ENCODE results near the gene ZEB2.
A peak's percentile ranks its signal among the peaks of the same experiment; 100 is the strongest.
"Not testable (repeated sequence)": the region's sequence is repeated elsewhere in the genome, so short reads cannot be mapped to it uniquely, and the experiment has no call there.

Gene ZEB2

DNA sequence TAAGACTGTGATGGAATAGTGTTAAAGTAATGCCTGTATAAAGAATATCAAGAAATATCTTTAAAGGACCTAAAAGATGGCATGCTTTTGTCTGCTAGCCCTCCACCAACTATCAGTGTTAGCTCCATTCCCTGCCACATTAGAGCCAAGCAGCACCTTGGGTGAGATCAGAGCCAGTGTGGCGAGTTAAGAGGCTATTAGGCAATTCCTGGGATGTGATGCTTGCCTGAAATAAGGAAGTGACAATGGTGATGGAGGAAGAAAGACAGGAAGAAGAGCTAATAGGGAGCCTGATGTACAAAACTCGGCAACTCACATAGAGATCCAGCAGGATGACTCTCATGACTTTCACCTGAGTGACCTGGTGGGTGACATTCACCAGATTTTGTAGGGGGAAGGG lies 143.5 kb downstream of the ZEB2 start:
- no peak for DNase-seq

DNA sequence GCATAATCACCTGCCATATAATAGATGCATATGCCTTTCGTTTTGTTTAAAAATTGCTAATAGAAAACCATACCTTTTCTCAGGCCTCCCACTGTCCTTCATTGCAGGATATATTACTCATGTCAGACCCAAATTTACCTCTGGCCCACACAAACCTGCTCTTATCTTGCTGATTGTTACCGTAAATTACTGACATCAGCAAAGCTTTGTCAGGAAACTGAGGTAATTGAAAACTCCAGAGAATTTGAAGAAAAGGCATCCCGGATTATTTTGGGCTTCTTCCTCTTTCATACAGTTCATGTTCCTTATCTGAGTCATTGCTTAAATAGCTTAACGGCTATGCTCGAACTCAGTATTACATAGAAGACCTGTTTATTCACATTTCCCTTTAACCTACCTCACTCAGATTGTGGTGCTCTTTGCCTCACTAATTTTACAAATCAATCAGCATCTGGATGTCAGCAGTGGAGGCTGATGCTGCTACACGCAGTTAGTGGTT lies 145.7 kb downstream of the ZEB2 start:
- no peak for DNase-seq

DNA sequence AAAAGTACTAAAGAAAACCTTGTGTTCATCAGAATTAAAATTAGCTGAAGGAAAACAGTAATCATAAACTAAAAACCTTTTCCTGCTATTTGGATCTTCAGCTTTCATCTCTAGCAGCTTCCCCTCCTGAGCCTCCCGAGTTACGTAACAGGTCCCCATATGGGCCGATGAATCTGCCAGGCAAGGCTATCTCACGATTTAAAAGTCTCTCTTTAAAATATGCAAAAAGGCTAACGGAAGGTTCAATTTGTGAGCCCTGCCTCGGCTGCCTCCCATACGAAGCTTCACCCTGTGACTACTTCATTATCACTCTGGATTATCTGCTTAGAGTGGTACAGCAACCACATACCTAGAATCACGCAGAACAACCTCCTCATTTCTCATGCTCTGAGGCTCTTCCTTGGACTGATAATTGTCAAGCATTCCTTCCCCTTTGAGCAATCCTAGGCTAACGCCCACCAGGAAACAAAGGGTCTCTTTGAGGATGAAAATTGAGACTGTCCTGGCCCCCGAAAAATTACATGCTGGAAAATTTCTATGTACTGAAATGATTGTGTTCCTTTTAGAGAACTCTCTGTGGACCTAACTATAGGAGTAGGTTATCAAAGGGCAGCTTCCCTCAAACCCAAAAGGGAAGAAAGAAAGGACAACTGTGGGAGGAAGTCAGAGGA lies 147.4 kb downstream of the ZEB2 start:
- no peak for DNase-seq

DNA sequence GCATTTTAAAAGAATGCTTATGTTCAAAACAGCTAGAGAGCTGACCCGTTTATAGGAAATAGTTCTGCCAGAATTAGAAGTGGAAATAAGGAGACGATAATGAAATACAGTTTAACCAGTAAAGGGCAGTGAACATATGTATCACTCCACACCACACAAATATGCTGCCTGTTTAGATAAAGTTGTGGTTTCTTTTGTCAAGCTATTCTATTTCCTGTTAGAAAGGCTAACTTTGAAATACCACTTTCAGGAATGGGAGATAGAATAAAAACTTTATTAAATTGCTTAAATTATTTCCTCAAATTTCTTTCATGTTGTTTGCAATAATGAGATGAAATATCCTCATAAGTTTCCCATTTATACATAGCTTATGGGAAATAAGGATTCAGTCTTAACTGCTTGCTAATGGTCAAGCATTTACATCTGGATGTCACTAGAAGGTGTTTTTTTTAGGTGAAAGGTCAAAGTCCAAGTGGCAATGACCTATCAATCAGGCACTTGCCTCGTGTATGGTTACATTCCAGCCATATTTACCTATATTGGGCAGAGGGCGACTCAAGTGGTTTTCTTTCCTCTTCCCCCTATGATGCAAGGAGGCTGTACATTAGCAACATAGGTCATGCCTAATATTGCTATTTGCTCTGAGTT lies 148.9 kb downstream of the ZEB2 start:
- DNase-seq, result no peak

DNA sequence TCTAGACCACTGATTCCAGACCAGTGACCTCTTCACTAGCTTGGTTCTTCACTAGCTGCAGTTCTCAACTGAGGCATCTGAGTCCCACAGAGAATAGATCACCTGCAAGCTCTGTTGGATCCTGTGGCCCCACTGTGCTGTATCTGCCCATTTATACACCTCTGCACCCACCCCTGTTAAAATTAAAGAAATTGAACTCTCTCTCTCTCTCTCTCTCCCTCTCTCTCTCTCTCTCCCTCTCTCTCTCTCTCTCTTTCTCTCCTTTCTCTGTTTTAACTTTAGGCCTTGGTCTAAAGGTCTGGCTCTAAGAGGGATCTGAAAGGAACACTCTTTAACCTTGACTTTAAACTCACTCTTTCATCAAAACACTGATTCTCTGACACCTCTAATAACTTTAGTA lies 150.5 kb downstream of the ZEB2 start:
- no peak for DNase-seq

DNA sequence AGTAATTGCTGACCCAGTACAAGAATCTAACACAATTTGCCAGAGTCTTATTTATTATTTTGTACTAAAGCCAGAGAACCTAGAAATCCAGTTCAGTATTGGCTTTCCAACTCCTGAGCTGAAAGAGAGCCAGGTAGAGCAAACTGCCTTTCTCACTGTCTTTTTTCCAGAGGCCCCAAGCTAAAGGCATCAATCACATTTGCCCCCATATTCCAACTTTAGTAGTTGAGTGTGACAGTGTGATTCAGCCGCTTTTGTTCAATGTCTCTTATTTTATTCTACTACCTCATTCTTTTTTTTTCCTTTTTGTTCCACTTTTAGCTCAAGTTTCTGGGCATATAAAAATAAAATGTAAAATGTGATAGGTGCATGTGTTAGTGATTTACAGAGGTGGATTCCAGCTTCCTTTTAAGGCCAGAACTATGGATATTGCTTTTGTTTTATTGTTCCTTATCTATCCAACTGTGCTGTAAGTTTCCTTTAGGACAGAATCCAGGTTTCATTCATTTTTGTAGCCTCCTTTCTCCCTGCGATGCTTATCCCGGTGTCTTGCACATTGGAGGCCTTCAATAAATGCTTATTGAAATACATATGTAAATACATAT lies 153.0 kb downstream of the ZEB2 start:
- DNase-seq, result no peak

DNA sequence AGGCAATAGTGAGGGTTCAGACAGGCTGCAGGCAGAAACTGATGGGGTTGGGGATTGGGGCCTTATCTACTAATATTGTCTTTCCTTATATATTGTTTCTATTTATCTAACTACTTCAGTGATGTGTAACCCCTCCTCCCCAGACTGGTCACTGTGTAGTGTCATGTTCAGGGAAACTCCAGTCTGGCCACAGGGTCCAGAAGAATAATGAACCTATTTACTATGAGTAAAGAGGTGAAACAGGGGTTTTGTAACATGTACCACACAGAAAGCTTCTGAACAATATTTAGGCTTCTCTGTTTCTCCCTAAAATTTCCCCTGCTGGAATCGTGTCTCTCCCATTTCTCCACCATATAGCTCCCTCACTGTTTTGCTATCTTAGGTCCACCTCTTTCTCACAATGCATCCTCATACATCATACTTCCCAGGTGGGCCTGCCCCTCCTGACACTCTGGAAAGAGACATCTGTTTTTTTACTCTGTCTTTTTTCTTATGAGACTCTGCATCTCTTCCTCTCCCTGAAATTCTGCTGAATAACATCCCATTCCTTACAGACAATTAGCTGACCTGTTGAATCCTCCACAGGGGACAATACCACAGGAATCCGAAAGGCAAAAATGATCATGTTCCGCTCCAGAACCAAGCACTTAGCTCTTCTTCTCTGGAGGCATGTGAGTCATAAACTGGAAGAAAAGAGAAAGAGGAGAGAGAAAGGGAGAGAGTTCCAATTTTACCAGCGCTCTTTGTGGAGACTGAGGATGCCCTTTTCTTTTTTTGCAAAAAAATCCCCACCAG lies 154.8 kb downstream of the ZEB2 start:
- no peak for DNase-seq

DNA sequence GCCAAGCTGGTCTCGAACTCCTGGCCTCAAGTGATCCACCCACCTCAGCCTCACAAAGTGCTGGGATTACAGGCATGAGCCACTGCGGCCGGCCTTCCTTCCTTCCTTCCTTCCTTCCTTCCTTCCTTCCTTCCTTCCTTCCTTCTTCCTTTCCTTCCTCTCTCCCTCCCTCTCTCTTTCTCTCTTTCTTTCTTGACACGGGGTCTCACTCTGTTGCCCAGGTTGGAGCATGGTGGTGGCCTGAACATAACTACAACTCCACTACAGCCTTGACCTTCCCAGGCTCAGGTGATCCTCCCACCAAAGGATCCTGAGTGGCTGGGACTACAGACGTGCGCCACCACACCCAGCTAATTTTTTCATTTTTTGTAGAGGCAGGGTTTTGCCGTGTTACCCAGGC lies 155.7 kb downstream of the ZEB2 start:
- not testable (repeated sequence) for DNase-seq

DNA sequence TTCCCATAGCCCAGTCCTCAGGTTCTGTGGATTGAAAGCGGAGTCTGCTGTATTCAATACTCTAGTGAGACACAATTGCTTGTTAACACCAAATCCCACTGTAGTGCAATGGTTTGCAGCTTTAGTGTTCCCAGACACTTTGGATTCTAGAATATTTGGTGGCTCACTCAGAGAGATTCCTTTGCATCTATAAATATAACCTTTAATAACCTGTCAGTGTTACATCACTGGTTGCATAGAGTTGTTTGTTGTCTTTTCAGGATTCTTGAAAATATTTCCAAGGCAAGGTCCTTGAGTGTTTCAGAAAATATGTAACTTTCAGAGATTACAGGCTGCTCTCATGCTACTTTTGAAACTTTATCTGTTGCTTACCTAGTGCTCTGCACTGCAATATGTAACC lies 157.5 kb downstream of the ZEB2 start:
- DNase-seq, result no peak

DNA sequence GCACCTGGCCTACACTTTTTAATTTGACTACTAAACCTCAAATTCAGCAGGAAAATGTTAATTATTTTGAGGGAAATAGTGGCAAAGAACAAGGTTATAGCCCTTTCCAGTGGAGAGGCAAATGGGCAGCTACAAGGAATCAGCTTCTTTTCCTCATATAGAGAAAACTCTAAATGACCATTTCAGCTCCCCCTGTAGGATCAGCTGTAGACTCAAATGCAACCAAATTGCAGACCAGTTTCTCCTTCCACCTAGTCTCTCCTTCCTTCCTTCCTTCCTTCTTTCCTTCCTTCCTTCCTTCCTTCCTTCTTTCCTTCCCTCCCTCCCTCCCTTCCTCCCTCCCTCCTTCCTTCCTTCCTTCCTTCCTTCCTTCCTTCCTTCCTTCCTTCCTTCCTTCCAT lies 158.2 kb downstream of the ZEB2 start:
- no peak for DNase-seq

DNA sequence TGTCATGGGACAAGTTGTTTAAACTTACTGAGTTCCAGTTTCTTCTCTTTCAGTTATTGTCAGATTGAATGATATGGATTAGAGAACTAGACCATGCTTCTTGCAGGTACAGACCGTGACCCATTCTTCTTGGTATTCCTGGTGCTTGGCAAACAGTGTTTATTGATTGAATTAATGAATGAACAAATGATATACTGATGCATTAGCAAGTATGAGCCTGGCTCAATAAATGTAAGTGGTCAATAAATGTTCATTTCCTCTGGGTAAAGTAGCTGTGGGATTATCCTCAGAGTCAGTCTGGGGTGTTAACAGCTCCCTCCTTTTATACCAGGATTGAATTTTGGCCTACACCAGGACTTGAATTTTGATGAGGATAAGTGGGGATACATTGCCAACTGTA lies 160.2 kb downstream of the ZEB2 start:
- no peak for DNase-seq

DNA sequence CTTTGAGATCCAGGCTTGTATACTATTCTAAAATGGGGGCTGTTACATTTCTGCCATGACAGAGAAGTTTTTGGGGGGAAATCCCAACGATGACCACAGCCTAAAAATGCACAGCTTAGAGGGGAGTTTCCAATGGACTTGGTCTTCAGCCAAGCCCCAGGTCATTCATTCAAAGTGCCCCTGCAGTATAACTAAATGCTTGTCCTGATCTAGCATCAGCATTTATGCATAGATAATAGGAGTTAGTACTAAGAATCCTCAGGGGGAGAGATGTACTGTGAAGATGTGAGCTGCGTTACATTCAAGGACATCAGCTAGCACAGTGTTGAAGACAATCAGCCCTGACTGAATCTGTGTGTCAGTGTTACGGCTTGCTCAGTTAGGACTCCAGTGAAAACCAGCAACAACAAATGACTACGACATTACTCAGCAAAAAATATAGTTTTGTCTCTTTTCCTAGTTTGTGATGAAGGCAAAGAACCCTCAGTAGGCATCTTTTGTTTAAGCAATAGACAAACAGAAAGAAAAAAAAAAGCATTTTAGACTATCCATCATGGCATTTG lies 160.9 kb downstream of the ZEB2 start:
- no peak for DNase-seq

DNA sequence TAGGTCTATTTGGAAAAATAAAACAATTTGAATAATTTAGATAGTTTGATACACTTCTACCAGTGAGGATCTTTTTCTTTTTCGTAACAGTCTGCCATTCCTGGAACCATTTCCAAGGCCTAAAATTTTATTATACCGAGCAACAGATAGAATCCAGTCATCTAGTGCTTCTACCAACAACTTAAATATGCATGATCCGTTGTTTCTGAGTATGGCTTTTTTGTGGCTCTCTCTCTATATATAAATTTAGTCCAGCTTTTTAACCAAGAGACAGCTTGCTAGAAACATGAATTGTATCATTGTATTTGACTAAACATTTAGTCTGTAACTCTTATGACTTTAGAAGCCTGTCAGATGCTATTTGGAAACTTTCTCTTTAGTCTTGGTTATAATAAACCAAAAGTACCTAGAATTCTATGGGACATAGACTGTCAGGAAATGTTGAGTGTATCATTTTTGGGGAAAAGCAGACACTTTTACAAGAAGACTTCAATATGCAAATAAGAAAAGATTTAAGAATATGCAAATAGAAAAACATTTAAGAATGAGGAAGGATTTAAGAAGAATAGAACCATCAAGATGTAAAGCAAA lies 161.4 kb downstream of the ZEB2 start:
- DNase-seq, result no peak

DNA sequence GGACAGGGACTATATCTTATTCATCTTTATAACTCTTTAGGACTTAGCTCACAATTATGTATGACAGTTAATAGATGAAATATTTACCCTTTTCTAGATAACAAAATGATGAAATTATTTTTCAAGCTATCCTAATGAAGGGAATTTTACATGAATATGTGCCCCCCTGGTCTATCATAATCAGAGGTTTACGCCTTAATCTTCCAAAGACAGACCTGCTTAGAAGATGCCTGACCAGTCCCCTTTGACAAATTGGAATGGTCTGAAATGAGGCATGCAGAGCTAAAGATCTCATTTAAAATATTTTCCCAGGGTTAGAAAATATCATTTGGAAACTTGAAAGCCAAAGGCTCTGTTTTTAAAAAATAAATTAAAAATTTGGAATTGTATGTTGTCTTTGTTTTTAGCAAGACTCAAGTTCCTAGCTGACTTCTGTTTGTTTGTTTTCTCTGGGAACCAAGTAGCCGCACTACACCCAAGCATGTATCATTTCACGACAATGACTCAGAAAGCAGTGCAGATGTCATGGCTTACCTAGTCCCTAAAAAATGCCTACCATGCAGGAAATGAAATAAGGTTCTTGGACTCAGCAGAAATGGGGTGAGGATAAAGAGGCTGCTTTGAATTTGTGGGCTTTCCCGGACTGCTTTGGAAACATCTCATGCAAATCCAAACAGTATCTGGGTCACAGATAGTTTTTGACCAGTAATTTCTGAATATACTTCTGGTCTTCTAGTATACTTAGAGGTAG lies 162.1 kb downstream of the ZEB2 start:
- no peak for DNase-seq

DNA sequence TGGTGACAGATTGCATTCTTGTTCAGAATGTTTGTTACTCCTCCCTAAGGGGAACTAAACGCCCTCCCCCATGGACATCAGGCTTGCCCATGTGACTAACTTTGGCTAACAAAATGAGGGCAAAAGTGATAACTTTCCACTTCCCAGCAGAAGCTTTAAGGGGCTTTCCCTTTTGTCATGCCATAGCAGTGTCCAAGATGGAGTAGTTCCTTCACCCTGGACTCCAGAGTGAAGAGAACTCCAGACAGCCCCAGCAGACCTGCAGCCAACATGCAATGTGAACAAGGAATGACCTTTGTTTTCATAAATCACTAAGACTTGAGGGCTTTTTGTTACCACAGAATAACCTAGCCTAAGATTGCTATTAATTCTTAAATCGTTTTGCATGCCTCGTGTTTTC lies 163.5 kb downstream of the ZEB2 start:
- peak; percentile 54 for DNase-seq

DNA sequence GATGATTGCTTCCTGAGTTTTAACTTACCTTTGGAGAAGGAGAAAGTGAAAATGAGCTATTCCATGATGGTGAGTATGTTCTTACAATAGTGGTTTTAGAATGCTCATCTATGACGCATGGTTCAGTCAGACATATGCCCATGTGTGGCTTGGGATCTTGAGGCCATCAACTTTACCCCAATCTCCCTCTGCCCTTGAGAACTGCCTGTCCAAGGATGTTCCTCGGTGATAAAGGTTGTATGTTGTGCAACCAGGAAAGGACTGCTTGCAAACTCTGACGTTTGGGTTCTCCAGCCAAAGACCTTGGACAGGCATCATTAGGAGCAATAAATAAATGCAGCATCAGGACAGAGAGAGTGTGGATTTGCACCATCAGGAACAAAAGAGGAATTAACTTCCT lies 165.0 kb downstream of the ZEB2 start:
- DNase-seq, result no peak

DNA sequence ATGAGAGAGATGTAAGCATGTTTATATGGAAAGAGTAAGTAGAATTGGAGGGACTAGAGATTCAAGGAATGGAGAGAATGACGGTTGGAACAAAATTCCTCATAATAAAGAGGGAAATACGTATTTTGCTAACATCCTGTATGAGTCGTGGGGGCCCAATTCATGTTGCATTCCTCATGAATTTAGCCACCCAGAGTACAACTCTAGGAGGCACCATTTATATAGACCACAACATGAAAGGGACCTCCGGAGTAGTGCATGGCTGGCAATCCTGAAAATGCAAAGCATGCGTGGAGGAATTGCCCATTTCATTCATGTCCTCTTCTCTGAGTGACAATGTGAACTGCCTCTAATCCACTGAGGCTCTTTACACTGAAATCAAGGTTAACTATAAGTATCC lies 168.2 kb downstream of the ZEB2 start:
- DNase-seq, result no peak

DNA sequence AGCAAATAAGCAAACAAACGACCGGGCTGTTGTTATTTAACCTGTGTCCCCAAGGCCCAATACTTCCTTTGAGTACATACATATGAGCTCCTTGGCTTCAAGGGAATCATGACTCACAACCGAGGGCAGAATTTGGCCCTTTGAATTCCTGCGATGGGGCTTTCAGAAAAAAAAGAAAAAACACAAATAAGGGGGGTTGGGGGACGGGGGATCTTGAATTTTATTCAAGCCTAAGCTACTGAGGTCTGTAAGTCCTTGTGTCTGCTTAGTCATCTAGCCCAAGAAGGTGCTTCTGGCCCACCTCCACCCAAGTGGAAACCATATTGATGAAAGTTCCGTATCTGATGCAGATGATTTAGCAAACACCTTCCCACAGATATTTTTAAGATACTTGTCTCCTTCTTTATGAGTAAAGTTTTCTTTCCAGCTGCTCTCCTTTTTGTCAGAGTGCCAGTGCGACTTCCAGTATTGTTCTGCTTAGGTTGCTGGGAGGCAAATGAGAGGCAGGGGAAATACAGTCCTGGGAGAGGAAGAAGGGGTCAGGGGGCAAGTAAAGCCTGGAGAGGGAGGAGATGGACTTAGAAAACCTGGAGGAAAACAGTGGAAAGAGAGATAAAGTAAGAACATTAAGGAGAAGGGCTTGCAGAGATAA lies 169.6 kb downstream of the ZEB2 start:
- DNase-seq, result no peak

DNA sequence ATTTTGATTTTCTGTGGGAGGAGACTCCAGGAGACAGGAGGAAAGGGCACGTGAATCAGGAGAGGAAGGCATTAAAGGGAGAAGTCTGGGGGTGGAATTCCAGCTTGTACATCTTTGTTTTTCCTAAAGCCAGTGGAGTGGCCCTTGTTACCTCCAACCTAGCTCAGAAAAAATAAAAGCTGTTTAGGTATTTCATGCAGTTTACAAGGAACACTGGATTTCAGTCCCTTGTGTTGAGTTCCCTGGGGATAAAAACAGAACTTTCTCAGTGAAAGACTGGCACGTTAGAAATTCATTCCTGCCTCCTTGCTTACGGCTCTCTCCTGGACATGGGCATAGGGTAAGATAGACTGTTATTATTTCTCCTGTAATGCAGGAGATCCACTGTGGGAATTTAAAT lies 170.2 kb downstream of the ZEB2 start:
- DNase-seq, result no peak

DNA sequence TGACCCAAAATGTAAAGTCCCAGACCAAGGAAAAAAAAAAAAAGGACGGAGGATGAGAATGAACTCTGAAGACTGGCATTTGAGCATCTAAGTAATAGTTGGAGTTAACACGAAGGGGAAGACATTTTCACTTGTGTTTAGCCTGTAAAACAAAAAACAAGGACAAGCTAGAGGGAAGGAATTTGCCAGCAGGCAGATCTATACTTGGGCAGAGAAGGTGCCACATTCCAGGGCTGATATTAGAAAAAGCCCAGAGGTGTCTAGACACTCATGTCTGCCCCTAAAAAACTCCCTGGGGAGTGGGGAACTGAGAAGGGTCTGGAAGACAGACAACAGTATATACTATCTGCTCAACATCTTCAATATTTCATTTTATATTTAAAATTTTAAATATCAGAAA lies 171.1 kb downstream of the ZEB2 start:
- no peak for DNase-seq

DNA sequence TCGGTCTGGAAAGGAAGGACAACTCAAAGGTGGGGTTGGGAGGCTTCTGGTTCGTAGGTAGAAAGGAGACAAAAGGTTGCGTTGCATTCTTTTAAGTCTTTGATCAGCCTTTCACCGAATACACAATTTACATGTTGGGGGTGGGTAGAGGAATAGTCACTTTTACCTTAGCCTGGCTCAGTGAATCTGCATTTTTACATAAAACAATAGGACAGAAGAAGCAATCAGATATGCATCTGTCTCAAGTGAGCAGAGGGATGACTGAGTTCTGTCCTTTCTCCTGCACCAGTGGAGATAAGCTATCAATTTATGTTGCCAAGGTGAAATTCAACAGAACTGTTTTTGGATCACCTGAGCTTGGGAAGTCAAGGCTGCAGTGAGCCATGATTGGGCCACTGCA lies 173.7 kb downstream of the ZEB2 start:
- DNase-seq, result no peak

DNA sequence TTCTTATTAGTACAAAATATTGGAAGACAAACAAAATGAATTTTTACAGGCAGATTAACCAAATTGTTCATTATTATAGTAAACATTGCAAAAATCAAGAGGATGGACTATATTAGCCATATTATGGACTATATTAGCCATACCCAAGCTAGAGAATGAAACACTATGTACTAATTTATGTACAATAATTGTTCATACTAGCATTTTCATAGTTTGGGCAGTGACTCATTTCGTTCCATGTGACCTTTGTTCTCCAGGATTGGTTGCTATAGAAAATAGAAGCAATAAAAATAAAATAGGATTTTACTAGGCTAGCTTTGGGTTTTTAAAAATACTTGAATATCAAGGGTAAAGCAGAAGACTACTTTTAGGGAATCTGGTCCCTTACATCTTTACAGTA lies 176.8 kb downstream of the ZEB2 start:
- DNase-seq, result no peak
